Central memory CD4-positive, alpha-beta T cell (primary cell): ENCODE results near the gene TNIP1.

Source experiments
- DNase-seq: peaks from one replicate; pipeline ENCODE4 v3.0.0; 2022

The TNIP1 gene

GRCh38 chr5:151081431-151082281 lies 822 bp upstream of the TNIP1 start:
- DNase-seq, result no peak

GRCh38 chr5:151079838-151080612 lies 809 bp downstream of the TNIP1 start:
- DNase-seq, result no peak

GRCh38 chr5:151078490-151079262 lies 2.2 kb downstream of the TNIP1 start:
- DNase-seq, result peak; percentile 64

- DNase-seq, result no peak
These were observed 2.9 kb downstream of the TNIP1 start for GRCh38 chr5:151077967-151078366.

GRCh38 chr5:151077419-151077818 lies 3.4 kb downstream of the TNIP1 start:
- no peak for DNase-seq

GRCh38 chr5:151076616-151077015 lies 4.2 kb downstream of the TNIP1 start:
- no peak for DNase-seq

- DNase-seq, result no peak
These were observed 5.0 kb downstream of the TNIP1 start for GRCh38 chr5:151075698-151076331.

- DNase-seq, result no peak
These were observed 6.3 kb downstream of the TNIP1 start for GRCh38 chr5:151074557-151074956.

GRCh38 chr5:151073280-151073679 lies 7.6 kb downstream of the TNIP1 start:
- DNase-seq, result no peak

- DNase-seq, result no peak
These were observed 8.2 kb downstream of the TNIP1 start for GRCh38 chr5:151072630-151073025.

GRCh38 chr5:151071848-151072629 lies 8.8 kb downstream of the TNIP1 start:
- no peak for DNase-seq

GRCh38 chr5:151071021-151071420 lies 9.8 kb downstream of the TNIP1 start:
- DNase-seq, result no peak

GRCh38 chr5:151070449-151070848 lies 10.4 kb downstream of the TNIP1 start:
- DNase-seq, result no peak

- no peak for DNase-seq
These were observed 12.2 kb downstream of the TNIP1 start for GRCh38 chr5:151068433-151069197.

GRCh38 chr5:151067632-151068432 lies 13.0 kb downstream of the TNIP1 start:
- no peak for DNase-seq

GRCh38 chr5:151066920-151067319 lies 13.9 kb downstream of the TNIP1 start:
- DNase-seq, result no peak

- no peak for DNase-seq
These were observed 15.2 kb downstream of the TNIP1 start for GRCh38 chr5:151065609-151066008.

- no peak for DNase-seq
These were observed 15.8 kb downstream of the TNIP1 start for GRCh38 chr5:151064916-151065499.

GRCh38 chr5:151063142-151063989 lies 17.5 kb downstream of the TNIP1 start:
- no peak for DNase-seq
